NCI-H2171 treated with DMSO at 0.1 percent for 48 hours (cell line): Measurements from ENCODE around the gene GPC3.

ENCODE experiments used
- DNase-seq: peaks from one replicate; lab custom pipeline; 2025; lab: John Stamatoyannopoulos, UW

Gene GPC3

GRCh38 chrX:133884430-133885394, 100.7 kb downstream of the GPC3 start:
- DNase-seq = no peak

DNA sequence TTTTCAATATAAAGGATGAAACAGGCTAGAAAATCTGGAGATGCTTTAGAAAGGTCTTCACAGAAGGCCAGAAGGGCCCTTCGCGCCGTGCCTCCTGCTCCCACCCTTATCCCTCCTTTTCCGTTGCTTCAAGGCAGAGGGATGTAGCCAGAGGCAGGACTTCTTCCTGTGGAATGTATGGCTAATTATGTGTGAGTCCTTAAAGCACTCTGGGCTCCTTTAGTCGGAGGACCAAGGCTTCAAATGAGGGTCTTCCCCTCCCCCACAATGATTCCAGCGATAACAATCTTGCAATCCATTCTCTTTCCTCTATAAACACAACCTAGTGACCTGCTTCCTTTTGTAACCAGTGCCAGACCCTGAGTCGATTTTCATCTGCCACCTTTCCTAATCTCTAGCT, 103.5 kb downstream of the GPC3 start:
- DNase-seq = no peak

GRCh38 chrX:133881007-133881406, 104.4 kb downstream of the GPC3 start:
- DNase-seq = no peak

DNA sequence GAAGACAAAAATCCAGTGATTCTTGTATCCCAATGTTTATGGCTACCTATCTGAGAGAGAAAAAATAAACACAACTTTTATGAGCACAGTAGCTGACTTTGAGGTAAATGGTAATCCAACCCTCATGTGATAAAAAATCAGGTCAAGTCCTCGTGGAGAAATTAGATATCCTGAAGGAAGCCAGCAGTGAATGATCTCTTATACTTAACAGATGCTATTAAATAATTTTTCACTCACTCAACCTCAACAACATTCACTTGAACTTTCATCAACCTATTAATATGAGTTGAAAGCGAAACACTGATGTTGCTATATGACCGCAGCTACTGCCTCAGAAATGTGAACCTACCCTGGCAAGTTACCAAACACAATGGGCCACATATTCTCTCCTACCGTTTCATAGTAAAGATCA, 105.4 kb downstream of the GPC3 start:
- DNase-seq = peak; percentile 82

DNA sequence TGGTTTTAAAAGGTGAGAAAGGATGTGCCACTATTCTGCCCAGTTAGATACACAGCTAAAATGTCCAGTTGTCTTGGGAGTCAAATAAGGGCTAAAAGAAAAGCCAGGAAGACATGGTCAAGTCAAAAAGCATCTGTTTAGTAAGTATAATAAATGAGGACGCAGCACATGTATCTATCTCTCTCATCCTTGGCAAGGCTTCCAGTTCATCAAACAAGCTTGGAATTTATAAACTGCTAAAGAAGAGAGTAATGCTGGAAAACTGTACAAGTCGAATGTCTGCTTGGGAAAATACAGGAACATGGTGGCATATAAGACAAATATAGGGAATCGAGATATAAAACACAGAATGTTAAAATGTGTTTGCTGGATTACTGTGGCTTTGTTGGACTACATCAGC, 106.7 kb downstream of the GPC3 start:
- DNase-seq = no peak

DNA sequence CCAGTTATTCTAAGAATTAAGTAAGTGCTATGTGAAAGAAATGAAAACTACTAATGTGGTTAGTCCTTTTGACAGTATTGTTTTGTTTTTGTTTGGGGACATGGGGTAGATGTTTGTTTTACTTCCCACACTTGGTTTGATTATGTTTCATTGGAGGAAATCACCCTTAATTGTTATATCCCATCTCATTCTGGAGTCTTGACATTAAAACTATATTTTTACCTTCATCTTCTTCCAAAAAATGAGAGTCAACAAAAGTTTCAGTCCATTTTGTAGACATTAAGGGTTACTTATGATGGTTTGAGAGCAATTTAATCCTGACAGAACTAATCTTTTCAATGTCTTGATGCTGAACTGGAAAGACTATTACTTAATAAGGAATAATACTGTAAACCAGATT, 108.7 kb downstream of the GPC3 start:
- DNase-seq = no peak

- DNase-seq = no peak
Measured at GRCh38 chrX:133869270-133869669, 116.1 kb downstream of the GPC3 start.

GRCh38 chrX:133868682-133869081, 116.7 kb downstream of the GPC3 start:
- peak; percentile 45 for DNase-seq

- no peak for DNase-seq
Measured at GRCh38 chrX:133868250-133868649, 117.1 kb downstream of the GPC3 start.

- DNase-seq = no peak
Measured at GRCh38 chrX:133865761-133866471, 119.5 kb downstream of the GPC3 start.

DNA sequence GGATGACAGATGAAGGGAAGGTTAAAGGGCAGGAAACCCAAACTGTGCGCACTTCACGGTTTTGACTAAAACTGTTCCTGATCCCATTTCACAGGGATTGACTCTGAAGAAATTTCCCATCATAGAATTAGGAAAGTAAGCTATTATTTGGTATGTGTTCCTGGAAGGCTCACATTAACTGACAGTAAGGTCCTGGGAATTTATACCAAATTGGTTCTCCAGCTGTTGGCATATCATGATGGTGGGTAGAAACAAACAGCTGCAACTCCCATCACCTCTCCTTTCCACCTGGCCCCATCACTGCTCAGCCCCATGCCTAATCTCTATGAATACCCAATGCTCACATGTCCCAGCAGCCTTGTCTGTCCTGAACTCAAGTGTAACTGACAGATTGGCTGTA, 121.2 kb downstream of the GPC3 start:
- DNase-seq = no peak

- peak; percentile 71 for DNase-seq
Measured at GRCh38 chrX:133859860-133860259, 125.5 kb downstream of the GPC3 start.

DNA sequence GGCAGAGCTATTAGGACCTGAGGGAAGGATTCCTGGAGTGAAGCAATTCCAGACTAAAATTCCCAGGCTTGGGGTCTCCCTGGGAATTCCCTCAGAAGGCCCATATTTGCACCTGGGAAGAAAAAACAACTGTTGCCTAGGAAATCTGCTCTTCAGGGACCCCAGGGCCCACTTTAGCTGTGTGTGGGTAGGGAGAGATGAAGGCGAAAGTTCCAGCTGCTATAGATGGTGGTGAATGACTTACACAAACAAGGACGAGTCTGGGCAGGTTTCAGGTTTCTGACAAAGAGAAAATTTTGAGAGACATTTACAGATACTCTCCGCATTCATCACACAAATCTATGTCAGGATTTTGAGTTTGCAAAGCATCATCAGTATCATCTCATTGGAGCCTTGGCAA, 126.1 kb downstream of the GPC3 start:
- DNase-seq = peak; percentile 80

DNA sequence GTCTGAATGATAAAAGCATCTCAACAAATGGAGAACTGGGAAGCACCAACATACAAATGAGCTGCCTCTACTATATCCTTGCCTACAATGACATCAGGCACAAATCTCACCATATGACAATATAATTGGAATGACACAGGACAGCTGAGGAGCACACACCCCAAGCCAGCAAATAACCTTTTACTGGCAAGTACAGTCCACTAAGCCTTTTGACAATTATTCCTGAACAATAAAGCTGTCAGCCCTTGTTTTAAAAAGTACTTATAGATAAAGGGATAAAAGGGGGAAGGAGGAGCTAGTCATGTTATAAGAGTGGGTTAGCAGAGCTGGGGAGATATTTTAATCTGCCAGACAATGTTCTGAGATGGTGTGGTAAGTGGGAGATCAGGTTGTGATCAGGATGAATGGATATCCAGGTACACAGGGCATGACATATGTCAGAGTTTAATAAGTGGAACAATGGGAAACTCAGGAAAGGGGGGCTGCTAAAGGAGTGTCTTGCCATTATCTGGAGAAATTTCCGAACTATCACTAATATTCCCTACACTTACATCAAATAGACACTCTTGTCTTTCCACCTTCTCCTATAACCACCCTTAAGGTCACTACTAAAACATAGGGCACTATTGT, 127.6 kb downstream of the GPC3 start:
- no peak for DNase-seq

DNA sequence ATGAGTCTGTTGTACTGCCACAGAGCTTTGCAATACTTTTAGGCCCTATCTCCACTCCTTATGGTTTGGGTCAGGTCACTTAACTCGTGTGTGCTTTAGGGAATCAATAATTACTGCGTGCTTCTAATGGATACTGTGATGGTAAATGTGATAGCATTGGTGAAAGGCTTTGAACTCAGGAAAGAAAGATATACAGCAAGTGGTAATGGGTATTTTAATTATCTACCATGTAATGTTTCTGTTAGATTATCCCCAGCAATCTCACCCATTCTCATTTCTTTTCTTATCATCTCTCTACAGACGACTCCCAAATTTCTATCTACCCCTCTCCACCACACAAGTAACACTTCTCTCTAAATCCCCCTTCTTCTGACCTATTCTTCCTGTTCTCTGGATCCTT, 128.6 kb downstream of the GPC3 start:
- DNase-seq = no peak

DNA sequence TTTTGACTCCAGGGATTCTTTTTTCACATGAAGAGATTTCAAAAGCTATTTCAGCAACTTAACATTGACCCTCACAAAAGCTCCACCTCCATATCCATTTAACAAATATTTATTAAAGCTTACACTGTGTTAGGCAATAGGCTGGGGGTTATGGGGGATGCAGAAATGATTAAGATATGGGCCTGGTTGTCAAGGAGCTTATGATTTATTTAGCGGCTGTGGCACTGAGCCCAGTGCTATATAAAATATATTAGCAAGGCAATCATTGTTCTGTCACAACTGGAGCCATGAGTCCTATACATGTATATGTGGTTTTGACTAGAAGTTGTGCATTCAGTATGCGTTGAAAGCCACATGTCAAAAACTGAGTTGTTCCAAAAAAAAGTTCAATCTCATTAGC, 131.1 kb downstream of the GPC3 start:
- DNase-seq = no peak

GRCh38 chrX:133852837-133853356, 132.5 kb downstream of the GPC3 start:
- no peak for DNase-seq

DNA sequence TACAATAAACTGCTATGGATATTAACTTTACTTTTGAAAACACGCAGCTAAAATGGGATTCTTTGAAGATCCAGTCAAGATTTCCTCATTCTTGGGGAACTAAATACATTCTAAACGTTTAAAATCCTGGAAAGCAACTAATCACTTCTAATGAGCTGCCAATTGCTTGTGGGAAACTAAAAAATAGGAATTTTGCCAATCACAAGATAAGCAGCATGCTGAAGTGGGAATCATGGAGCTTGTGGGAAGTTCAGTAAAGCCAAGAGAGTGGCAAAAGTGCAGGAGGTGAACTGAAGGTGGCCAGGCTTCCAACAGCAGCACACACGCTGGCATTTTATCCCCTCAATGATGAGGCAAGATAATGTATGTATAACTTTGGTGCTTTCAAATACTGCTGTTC, 133.0 kb downstream of the GPC3 start:
- DNase-seq = no peak

DNA sequence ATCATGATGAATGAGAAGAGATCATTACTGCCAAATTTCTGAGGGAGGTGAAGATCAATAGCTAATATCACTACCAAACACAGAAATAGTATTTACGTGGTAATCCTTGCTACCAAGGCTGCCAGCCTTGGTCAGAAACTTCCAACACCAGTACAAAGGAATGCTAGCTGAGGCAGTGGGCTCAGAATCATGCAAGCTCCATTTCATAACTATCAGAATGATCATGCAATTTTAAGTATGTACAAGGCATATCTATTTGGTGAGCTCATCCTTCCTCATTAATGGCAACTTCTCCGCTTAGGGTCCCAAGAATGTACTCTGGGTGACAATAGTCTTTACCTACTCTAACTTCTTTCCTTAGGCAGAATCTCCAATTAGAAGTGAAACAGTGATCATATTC, 135.0 kb downstream of the GPC3 start:
- DNase-seq = no peak

DNA sequence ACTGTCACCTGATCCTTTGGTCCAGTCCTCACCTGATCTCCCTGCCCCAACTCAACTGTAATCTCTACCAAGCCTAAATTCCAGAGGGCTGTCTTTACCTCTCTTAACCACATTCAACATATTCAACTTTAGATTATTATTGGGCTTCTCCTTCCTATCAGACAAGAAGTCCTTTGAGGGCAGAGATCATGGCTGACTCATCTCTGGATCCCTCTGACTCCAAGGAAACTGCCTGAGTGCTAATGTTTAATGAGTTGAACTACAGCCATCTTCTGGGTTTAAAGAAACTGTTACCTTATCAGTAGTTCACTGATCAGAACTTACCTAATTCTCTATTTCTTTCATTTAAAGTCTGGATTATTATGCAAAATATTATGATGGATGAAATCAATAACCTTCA, 135.7 kb downstream of the GPC3 start:
- no peak for DNase-seq

GRCh38 chrX:133847340-133847994, 137.9 kb downstream of the GPC3 start:
- DNase-seq = no peak

DNA sequence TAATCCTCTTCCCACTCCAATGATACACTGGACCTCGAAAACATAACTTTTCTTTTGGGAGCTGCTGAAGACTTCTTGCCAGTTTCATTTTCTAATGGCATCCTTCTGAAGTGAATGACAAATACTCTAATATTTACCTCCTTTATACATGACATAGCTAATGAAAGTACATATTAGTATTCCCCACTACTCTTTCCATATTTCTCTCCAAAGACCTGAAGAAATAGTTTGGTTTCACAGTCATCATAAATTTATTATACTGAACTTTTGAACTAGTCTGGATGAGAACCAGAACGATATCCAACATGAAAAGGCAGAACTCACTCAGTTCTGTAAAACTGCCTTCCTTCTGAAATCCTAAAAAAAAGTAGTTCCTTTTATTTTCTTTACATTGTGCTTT, 139.1 kb downstream of the GPC3 start:
- no peak for DNase-seq
